GM21526 (cell line): ENCODE measurements around the gene METTL16.

Experiments
- ATAC-seq: cut with Tn5 transposase; IDR thresholded peaks from one replicate; pipeline ENCODE4 v1.9.1; 2021; ENCODE audit warnings: moderate library complexity; ENCODE audit not compliant: unreplicated experiment, low FRiP score

The METTL16 gene

GRCh38 chr17:2385240-2386210 is 126.2 kb downstream of the METTL16 start:
- ATAC-seq: no peak

- ATAC-seq: no peak
These were observed 127.1 kb downstream of the METTL16 start for GRCh38 chr17:2384439-2385127.

GRCh38 chr17:2383628-2384167 is 128.0 kb downstream of the METTL16 start:
- ATAC-seq: no peak

GRCh38 chr17:2380950-2381649 is 130.6 kb downstream of the METTL16 start:
- no peak for ATAC-seq

- ATAC-seq: no peak
These were observed 131.3 kb downstream of the METTL16 start for GRCh38 chr17:2380226-2380922.

- ATAC-seq: no peak
These were observed 132.0 kb downstream of the METTL16 start for GRCh38 chr17:2379489-2380225.

GRCh38 chr17:2378905-2379304 is 132.8 kb downstream of the METTL16 start:
- ATAC-seq: no peak

- no peak for ATAC-seq
These were observed 134.0 kb downstream of the METTL16 start for GRCh38 chr17:2377659-2378058.

- ATAC-seq: no peak
These were observed 135.6 kb downstream of the METTL16 start for GRCh38 chr17:2376107-2376506.

GRCh38 chr17:2375406-2375805 is 136.3 kb downstream of the METTL16 start:
- ATAC-seq: no peak

- ATAC-seq: no peak
These were observed 137.0 kb downstream of the METTL16 start for GRCh38 chr17:2374549-2375285.

GRCh38 chr17:2373179-2373578 is 138.5 kb downstream of the METTL16 start:
- ATAC-seq: no peak

- ATAC-seq: no peak
These were observed 139.0 kb downstream of the METTL16 start for GRCh38 chr17:2372681-2373080.

- no peak for ATAC-seq
These were observed 139.5 kb downstream of the METTL16 start for GRCh38 chr17:2372180-2372579.

- no peak for ATAC-seq
These were observed 140.2 kb downstream of the METTL16 start for GRCh38 chr17:2371183-2372130.

GRCh38 chr17:2370211-2370589 is 141.5 kb downstream of the METTL16 start:
- ATAC-seq: no peak

- ATAC-seq: no peak
These were observed 142.0 kb downstream of the METTL16 start for GRCh38 chr17:2369551-2370210.
